Adrenal gland (tissue), 5 donors: ENCODE data around the gene TMEM191C.
"Not testable (repeated sequence)": the region's sequence is repeated elsewhere in the genome, so short reads cannot be mapped to it uniquely, and the experiment has no call there.

Experiments
- CTCF ChIP-seq, 6 experiments: fragments of 450-650 bp in 4 of 6; fragments of 200-600 bp in 2 of 6; sonication (generic) in 1 of 6; IDR thresholded peaks; 1 replicate in 5 of 6; 2 replicates in 1 of 6; pipeline versions ENCODE4 v1.5.1 to v1.8.0; 2016 to 2021; ENCODE audit warnings: antibody characterized with exemption in 6 of 6, mild to moderate bottlenecking in 2 of 6, moderate library complexity in 1 of 6
- POLR2A ChIP-seq, 2 donors: fragments of 450-650 bp; IDR thresholded peaks; one replicate each; pipeline ENCODE4 v1.6.1; 2017; ENCODE audit warnings: antibody characterized with exemption in 2 of 2, mild to moderate bottlenecking in 2 of 2, moderate library complexity in 1 of 2
- donor health status: DM: no; HTN: no; CAD: no.

- TF ChIP-seq CTCF, POLR2A (IDR thresholded peaks at IDR 0.05): not testable (repeated sequence)
Observed at GRCh38 chr22:21462672-21463071, 4.5 kb upstream of the TMEM191C start.
